HTERT RPE-1 (cell line): ENCODE data around the gene ADGRL2.

Experiments
- in situ Hi-C: fragments of 300-500 bp; cut with MboI; formaldehyde crosslinking; loops from 4 replicates; pipeline ENCODE4 v1.14.3; 2020; ENCODE audit warnings: low sequenced_read_pairs

ADGRL2 gene

GRCh38 chr1:81899214-81899821, 98.6 kb downstream of the ADGRL2 start:
- in situ Hi-C loops, result no loop called here

- in situ Hi-C loops, result no loop called here
Measured at GRCh38 chr1:81907575-81907974, 106.8 kb downstream of the ADGRL2 start.

GRCh38 chr1:81912383-81912782, 111.6 kb downstream of the ADGRL2 start:
- in situ Hi-C loops, result no loop called here

GRCh38 chr1:81915937-81916336, 115.2 kb downstream of the ADGRL2 start:
- in situ Hi-C loops, result no loop called here

- in situ Hi-C loops, result no loop called here
Measured at GRCh38 chr1:81920245-81920740, 119.6 kb downstream of the ADGRL2 start.

- in situ Hi-C loops, result no loop called here
Measured at GRCh38 chr1:81920886-81921285, 120.2 kb downstream of the ADGRL2 start.

- in situ Hi-C loops, result no loop called here
Measured at GRCh38 chr1:81921344-81921743, 120.6 kb downstream of the ADGRL2 start.

GRCh38 chr1:81921851-81922462, 121.2 kb downstream of the ADGRL2 start:
- in situ Hi-C loops, result no loop called here

GRCh38 chr1:81922955-81923354, 122.2 kb downstream of the ADGRL2 start:
- in situ Hi-C loops, result no loop called here

- in situ Hi-C loops, result no loop called here
Measured at GRCh38 chr1:81929106-81929505, 128.4 kb downstream of the ADGRL2 start.

GRCh38 chr1:81936853-81937252, 136.1 kb downstream of the ADGRL2 start:
- in situ Hi-C loops, result no loop called here

- in situ Hi-C loops, result no loop called here
Measured at GRCh38 chr1:81937791-81938450, 137.2 kb downstream of the ADGRL2 start.

GRCh38 chr1:81948495-81948894, 147.8 kb downstream of the ADGRL2 start:
- in situ Hi-C loops, result no loop called here

GRCh38 chr1:81949421-81949820, 148.7 kb downstream of the ADGRL2 start:
- in situ Hi-C loops, result no loop called here

- in situ Hi-C loops, result no loop called here
Measured at GRCh38 chr1:81950037-81950436, 149.3 kb downstream of the ADGRL2 start.

- in situ Hi-C loops, result no loop called here
Measured at GRCh38 chr1:81950591-81951244, 150.0 kb downstream of the ADGRL2 start.

GRCh38 chr1:81954534-81955020, 153.8 kb downstream of the ADGRL2 start:
- in situ Hi-C loops, result no loop called here

- in situ Hi-C loops, result no loop called here
Measured at GRCh38 chr1:81967951-81968350, 167.2 kb downstream of the ADGRL2 start.

GRCh38 chr1:81970416-81970815, 169.7 kb downstream of the ADGRL2 start:
- in situ Hi-C loops, result no loop called here

- in situ Hi-C loops, result no loop called here
Measured at GRCh38 chr1:81974222-81974841, 173.6 kb downstream of the ADGRL2 start.
